SK-N-SH treated with all-trans-retinoic acid at 6 μM for 48 hours (cell line): ENCODE results near the gene OR1K1.

Source experiments
- ATAC-seq: fragments of 200-7000 bp; cut with Tn5 transposase; 3 replicates; pipeline ENCODE4 v1.9.1; 2020; ENCODE audit warnings: mild to moderate bottlenecking, moderate library complexity
- ARNTL ChIP-seq: fragments of 450-650 bp; formaldehyde crosslinking; IDR thresholded peaks from 2 replicates; pipeline ENCODE4 v1.5.0; 2020; ENCODE audit warnings: low read depth, mild to moderate bottlenecking, moderate library complexity, borderline replicate concordance
- BACH2 ChIP-seq: fragments of 250-450 bp; sonication (Bioruptor Pico); IDR thresholded peaks from 2 replicates; pipeline ENCODE4 v1.9.0; 2021; ENCODE audit warnings: mild to moderate bottlenecking, borderline replicate concordance
- CSDC2 ChIP-seq: fragments of 250-450 bp; sonication (Bioruptor Pico); IDR thresholded peaks from 2 replicates; pipeline ENCODE4 v1.5.0; 2020; ENCODE audit warnings: mild to moderate bottlenecking, moderate library complexity
- ESRRG ChIP-seq: fragments of 250-450 bp; sonication (Bioruptor Pico); IDR thresholded peaks from 2 replicates; pipeline ENCODE4 v1.6.1; 2021; ENCODE audit warnings: mild to moderate bottlenecking
- ISL1 ChIP-seq: fragments of 250-450 bp; sonication (Bioruptor Pico); IDR thresholded peaks from 2 replicates; pipeline ENCODE4 v2.1.2; 2022; ENCODE audit warnings: mild to moderate bottlenecking, moderate library complexity
- OSR1 ChIP-seq: fragments of 250-450 bp; sonication (Bioruptor Pico); IDR thresholded peaks from 2 replicates; pipeline ENCODE4 v1.8.0; 2022; ENCODE audit warnings: moderate library complexity, mild to moderate bottlenecking, inconsistent platforms
- PPARA ChIP-seq: fragments of 250-450 bp; sonication (Bioruptor Pico); IDR thresholded peaks from 2 replicates; pipeline ENCODE4 v1.5.0; 2020; ENCODE audit warnings: mild to moderate bottlenecking, borderline replicate concordance
- SNAI2 ChIP-seq: fragments of 250-450 bp; sonication (Bioruptor Pico); IDR thresholded peaks from 2 replicates; pipeline ENCODE4 v1.5.0; 2020; ENCODE audit warnings: mild to moderate bottlenecking, moderate library complexity
- TOX ChIP-seq: fragments of 250-450 bp; sonication (Bioruptor Pico); IDR thresholded peaks from 2 replicates; pipeline ENCODE4 v1.8.0; 2021; ENCODE audit warnings: mild to moderate bottlenecking, moderate library complexity, borderline replicate concordance
- ZC3H10 ChIP-seq: fragments of 250-450 bp; sonication (Bioruptor Pico); IDR thresholded peaks from 2 replicates; pipeline ENCODE4 v1.5.1; 2021; ENCODE audit warnings: mild to moderate bottlenecking, moderate library complexity
- ZFP3 ChIP-seq: fragments of 250-450 bp; sonication (Bioruptor Pico); IDR thresholded peaks from 2 replicates; pipeline ENCODE4 v1.5.0; 2020; ENCODE audit warnings: mild to moderate bottlenecking, moderate library complexity
- ZFP30 ChIP-seq: fragments of 450-650 bp; formaldehyde crosslinking; IDR thresholded peaks from 2 replicates; pipeline ENCODE4 v1.5.0; 2022; ENCODE audit warnings: mild to moderate bottlenecking, moderate library complexity
- ZNF565 ChIP-seq: fragments of 450-650 bp; formaldehyde crosslinking; conservative IDR thresholded peaks from 2 replicates; pipeline ENCODE4 v1.5.0; 2020; ENCODE audit warnings: low read depth, mild to moderate bottlenecking, moderate library complexity
- ZNF70 ChIP-seq: fragments of 450-650 bp; formaldehyde crosslinking; IDR thresholded peaks from 2 replicates; pipeline ENCODE4 v1.5.0; 2020; ENCODE audit warnings: mild to moderate bottlenecking, moderate library complexity
- ZNF8 ChIP-seq: fragments of 450-650 bp; formaldehyde crosslinking; IDR thresholded peaks from 2 replicates; pipeline ENCODE4 v1.5.0; 2020; ENCODE audit warnings: mild to moderate bottlenecking, moderate library complexity
- TF ChIP-seq, protein P1 (sequence below): fragments of 250-450 bp; sonication (Bioruptor Pico); IDR thresholded peaks from 2 replicates; pipeline ENCODE4 v1.5.0; 2020; ENCODE audit warnings: mild to moderate bottlenecking, moderate library complexity
- TF ChIP-seq, protein P2 (sequence below): fragments of 250-450 bp; sonication (Bioruptor Pico); IDR thresholded peaks from 2 replicates; pipeline ENCODE4 v1.5.1; 2021; ENCODE audit warnings: mild to moderate bottlenecking, moderate library complexity
- TF ChIP-seq, protein P3 (sequence below): fragments of 250-450 bp; sonication (Bioruptor Pico); IDR thresholded peaks from 2 replicates; pipeline ENCODE4 v1.8.0; 2021; ENCODE audit warnings: low read depth, mild to moderate bottlenecking, moderate library complexity, borderline replicate concordance
- TF ChIP-seq, protein P4 (sequence below): fragments of 250-450 bp; sonication (Bioruptor Pico); IDR thresholded peaks from 2 replicates; pipeline ENCODE4 v1.5.1; 2020; ENCODE audit warnings: low read depth, mild to moderate bottlenecking, moderate library complexity
- TF ChIP-seq, protein P5 (sequence below): fragments of 250-450 bp; sonication (Bioruptor Pico); IDR thresholded peaks from 2 replicates; pipeline ENCODE4 v1.8.0; 2020; ENCODE audit warnings: mild to moderate bottlenecking, moderate library complexity, borderline replicate concordance

Gene OR1K1, protein sequence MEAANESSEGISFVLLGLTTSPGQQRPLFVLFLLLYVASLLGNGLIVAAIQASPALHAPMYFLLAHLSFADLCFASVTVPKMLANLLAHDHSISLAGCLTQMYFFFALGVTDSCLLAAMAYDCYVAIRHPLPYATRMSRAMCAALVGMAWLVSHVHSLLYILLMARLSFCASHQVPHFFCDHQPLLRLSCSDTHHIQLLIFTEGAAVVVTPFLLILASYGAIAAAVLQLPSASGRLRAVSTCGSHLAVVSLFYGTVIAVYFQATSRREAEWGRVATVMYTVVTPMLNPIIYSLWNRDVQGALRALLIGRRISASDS

DNA sequence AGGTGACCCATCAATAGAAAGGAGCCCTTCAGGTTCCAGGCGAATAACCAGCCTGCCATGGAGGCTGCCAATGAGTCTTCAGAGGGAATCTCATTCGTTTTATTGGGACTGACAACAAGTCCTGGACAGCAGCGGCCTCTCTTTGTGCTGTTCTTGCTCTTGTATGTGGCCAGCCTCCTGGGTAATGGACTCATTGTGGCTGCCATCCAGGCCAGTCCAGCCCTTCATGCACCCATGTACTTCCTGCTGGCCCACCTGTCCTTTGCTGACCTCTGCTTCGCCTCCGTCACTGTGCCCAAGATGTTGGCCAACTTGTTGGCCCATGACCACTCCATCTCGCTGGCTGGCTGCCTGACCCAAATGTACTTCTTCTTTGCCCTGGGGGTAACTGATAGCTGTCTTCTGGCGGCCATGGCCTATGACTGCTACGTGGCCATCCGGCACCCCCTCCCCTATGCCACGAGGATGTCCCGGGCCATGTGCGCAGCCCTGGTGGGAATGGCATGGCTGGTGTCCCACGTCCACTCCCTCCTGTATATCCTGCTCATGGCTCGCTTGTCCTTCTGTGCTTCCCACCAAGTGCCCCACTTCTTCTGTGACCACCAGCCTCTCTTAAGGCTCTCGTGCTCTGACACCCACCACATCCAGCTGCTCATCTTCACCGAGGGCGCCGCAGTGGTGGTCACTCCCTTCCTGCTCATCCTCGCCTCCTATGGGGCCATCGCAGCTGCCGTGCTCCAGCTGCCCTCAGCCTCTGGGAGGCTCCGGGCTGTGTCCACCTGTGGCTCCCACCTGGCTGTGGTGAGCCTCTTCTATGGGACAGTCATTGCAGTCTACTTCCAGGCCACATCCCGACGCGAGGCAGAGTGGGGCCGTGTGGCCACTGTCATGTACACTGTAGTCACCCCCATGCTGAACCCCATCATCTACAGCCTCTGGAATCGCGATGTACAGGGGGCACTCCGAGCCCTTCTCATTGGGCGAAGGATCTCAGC is at the start of gene OR1K1:
Gene OR1K1, plus strand, starts transcription at position 58 of the 995 bp plus-strand sequence. Its CDS starts 0 bp downstream, at position 58.
- TF ChIP-seq, protein P1, sequence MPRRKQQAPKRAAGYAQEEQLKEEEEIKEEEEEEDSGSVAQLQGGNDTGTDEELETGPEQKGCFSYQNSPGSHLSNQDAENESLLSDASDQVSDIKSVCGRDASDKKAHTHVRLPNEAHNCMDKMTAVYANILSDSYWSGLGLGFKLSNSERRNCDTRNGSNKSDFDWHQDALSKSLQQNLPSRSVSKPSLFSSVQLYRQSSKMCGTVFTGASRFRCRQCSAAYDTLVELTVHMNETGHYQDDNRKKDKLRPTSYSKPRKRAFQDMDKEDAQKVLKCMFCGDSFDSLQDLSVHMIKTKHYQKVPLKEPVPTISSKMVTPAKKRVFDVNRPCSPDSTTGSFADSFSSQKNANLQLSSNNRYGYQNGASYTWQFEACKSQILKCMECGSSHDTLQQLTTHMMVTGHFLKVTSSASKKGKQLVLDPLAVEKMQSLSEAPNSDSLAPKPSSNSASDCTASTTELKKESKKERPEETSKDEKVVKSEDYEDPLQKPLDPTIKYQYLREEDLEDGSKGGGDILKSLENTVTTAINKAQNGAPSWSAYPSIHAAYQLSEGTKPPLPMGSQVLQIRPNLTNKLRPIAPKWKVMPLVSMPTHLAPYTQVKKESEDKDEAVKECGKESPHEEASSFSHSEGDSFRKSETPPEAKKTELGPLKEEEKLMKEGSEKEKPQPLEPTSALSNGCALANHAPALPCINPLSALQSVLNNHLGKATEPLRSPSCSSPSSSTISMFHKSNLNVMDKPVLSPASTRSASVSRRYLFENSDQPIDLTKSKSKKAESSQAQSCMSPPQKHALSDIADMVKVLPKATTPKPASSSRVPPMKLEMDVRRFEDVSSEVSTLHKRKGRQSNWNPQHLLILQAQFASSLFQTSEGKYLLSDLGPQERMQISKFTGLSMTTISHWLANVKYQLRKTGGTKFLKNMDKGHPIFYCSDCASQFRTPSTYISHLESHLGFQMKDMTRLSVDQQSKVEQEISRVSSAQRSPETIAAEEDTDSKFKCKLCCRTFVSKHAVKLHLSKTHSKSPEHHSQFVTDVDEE (CRISPR knock-in tag) = no peak
- TF ChIP-seq ZNF565 (no peak), OSR1 (CRISPR knock-in tag) (no peak), ESRRG (no peak)
- TF ChIP-seq, protein P2, sequence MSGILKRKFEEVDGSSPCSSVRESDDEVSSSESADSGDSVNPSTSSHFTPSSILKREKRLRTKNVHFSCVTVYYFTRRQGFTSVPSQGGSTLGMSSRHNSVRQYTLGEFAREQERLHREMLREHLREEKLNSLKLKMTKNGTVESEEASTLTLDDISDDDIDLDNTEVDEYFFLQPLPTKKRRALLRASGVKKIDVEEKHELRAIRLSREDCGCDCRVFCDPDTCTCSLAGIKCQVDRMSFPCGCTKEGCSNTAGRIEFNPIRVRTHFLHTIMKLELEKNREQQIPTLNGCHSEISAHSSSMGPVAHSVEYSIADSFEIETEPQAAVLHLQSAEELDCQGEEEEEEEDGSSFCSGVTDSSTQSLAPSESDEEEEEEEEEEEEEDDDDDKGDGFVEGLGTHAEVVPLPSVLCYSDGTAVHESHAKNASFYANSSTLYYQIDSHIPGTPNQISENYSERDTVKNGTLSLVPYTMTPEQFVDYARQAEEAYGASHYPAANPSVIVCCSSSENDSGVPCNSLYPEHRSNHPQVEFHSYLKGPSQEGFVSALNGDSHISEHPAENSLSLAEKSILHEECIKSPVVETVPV = no peak
- TF ChIP-seq, protein P3, sequence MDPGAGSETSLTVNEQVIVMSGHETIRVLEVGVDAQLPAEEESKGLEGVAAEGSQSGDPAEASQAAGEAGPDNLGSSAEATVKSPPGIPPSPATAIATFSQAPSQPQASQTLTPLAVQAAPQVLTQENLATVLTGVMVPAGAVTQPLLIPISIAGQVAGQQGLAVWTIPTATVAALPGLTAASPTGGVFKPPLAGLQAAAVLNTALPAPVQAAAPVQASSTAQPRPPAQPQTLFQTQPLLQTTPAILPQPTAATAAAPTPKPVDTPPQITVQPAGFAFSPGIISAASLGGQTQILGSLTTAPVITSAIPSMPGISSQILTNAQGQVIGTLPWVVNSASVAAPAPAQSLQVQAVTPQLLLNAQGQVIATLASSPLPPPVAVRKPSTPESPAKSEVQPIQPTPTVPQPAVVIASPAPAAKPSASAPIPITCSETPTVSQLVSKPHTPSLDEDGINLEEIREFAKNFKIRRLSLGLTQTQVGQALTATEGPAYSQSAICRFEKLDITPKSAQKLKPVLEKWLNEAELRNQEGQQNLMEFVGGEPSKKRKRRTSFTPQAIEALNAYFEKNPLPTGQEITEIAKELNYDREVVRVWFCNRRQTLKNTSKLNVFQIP (CRISPR knock-in tag) = no peak
- TF ChIP-seq, all 23 proteins: peak for 0

DNA sequence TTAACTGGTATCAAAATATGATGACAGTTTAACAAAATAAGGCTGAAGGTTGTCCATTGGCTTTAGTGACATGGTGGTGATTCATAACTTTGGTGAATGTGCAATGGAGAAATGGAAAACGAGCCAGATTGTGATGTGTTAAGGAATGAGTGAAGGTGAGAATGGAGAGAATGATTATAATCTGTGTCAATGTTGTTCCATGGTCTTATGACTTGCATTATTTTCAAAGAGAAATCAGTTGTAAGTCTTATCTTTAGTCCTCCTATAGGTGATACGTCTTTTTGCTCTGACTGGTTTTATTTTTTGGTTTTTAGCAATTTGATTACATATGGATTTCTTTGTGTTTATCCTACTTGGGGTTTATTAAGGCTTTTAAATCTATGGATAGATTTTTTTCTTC is 45.1 kb upstream of the OR1K1 start:
- no peak for TF ChIP-seq SNAI2 (CRISPR knock-in tag)
- TF ChIP-seq, protein P2 = no peak
- no peak for TF ChIP-seq BACH2 (CRISPR knock-in tag)
- TF ChIP-seq CSDC2 (CRISPR knock-in tag) = no peak
- TF ChIP-seq ARNTL (CRISPR knock-in tag) = no peak
- TF ChIP-seq PPARA (CRISPR knock-in tag) = no peak
- TF ChIP-seq ZNF70 (CRISPR knock-in tag) = no peak
- TF ChIP-seq ZFP3 (CRISPR knock-in tag) = no peak
- TF ChIP-seq, protein P4, sequence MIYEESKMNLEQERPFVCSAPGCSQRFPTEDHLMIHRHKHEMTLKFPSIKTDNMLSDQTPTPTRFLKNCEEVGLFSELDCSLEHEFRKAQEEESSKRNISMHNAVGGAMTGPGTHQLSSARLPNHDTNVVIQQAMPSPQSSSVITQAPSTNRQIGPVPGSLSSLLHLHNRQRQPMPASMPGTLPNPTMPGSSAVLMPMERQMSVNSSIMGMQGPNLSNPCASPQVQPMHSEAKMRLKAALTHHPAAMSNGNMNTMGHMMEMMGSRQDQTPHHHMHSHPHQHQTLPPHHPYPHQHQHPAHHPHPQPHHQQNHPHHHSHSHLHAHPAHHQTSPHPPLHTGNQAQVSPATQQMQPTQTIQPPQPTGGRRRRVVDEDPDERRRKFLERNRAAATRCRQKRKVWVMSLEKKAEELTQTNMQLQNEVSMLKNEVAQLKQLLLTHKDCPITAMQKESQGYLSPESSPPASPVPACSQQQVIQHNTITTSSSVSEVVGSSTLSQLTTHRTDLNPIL (CRISPR knock-in tag) = no peak
- TF ChIP-seq ZNF8 (CRISPR knock-in tag) = no peak
- ATAC-seq = no peak

More for the DNA sequence above, at the start of gene OR1K1:
- no peak for ATAC-seq

DNA sequence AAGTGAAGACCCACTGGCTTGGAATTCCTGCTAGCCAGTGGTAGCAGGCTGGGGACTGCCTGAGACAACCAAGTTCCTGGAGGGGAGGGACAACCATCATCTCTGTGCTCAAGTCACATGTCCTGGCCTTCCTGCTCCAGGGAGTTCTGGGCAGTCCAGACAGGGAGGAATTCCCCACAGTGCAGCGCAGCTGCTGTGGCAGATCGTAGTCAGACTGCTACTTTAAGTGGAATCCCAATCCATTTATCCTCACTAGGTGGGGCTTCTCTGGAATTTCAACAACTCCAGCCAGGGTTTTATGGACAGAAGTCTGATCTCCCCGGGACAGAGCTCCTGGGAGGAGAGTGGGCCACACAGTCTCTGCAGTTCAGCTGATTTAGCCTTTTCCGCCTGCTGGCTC is 32.1 kb upstream of the OR1K1 start:
- no peak for ATAC-seq
- TF ChIP-seq ZNF70 (CRISPR knock-in tag) = no peak
- TF ChIP-seq ARNTL (CRISPR knock-in tag) = no peak
- no peak for TF ChIP-seq ZFP3 (CRISPR knock-in tag)
- TF ChIP-seq ZNF8 (CRISPR knock-in tag) = no peak
- TF ChIP-seq, protein P5, sequence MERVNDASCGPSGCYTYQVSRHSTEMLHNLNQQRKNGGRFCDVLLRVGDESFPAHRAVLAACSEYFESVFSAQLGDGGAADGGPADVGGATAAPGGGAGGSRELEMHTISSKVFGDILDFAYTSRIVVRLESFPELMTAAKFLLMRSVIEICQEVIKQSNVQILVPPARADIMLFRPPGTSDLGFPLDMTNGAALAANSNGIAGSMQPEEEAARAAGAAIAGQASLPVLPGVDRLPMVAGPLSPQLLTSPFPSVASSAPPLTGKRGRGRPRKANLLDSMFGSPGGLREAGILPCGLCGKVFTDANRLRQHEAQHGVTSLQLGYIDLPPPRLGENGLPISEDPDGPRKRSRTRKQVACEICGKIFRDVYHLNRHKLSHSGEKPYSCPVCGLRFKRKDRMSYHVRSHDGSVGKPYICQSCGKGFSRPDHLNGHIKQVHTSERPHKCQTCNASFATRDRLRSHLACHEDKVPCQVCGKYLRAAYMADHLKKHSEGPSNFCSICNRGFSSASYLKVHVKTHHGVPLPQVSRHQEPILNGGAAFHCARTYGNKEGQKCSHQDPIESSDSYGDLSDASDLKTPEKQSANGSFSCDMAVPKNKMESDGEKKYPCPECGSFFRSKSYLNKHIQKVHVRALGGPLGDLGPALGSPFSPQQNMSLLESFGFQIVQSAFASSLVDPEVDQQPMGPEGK (CRISPR knock-in tag) = no peak
- TF ChIP-seq, protein P4 (CRISPR knock-in tag) = no peak
- no peak for TF ChIP-seq ISL1
- TF ChIP-seq ZFP30 (CRISPR knock-in tag) = no peak
- TF ChIP-seq BACH2 (CRISPR knock-in tag) = no peak
- TF ChIP-seq SNAI2 (CRISPR knock-in tag) = no peak
- TF ChIP-seq TOX (CRISPR knock-in tag) = no peak
- TF ChIP-seq ZC3H10 (CRISPR knock-in tag) = no peak
